ENCODE measurements around the gene SEC16A. TPM values are rescaled to one million over a fixed set of nuclear protein-coding genes. Genes with fewer than 3 reads are reported as not detected.
"Not testable (repeated sequence)": the region's sequence is repeated elsewhere in the genome, so short reads cannot be mapped to it uniquely, and the experiment has no call there.

The SEC16A gene
- total and polyA plus RNA-seq, 8 donors = 14.6 to 105 (median 45.4) TPM

- no peaks in the 10 kb centered on the region for H3K27me3 ChIP-seq
- H3K9me3 ChIP-seq = no peaks in the 10 kb centered on the region
- WGBS, 5 donors = 19 to 42% (median 22%) methylated on average over 4 of the region's 4 CpGs
- no peak for DNase-seq
- TF ChIP-seq POLR2A (IDR thresholded peaks at IDR 0.05) = no peak
- no peak for TF ChIP-seq EP300 (IDR thresholded peaks at IDR 0.05)
- TF ChIP-seq CTCF (IDR thresholded peaks at IDR 0.05) = no peak
- no peak for TF ChIP-seq POLR2AphosphoS5 (IDR thresholded peaks at IDR 0.05)
- H3K27ac ChIP-seq = peak overlapping the region in 3 of 5 donors; percentile 93 to 96 (median 93)
- H3K4me3 ChIP-seq = peak overlapping the region; percentile 90 to 100 (median 99)
- H3K36me3 ChIP-seq = peaks cover 47 to 60% (median 58%) of the 10 kb centered on the region in 4 donors
- H3K4me1 ChIP-seq = peaks cover 22 to 34% (median 30%) of the 10 kb centered on the region in 4 donors
- intact Hi-C loops (cut with DNase I; ENCODE audit: low total_unique reads) = no loop called here
Measured at GRCh38 chr9:136411378-136411777, 71.5 kb downstream of the SEC16A start.

GRCh38 chr9:136410500-136411287 lies 72.1 kb downstream of the SEC16A start, which contains the start of the genes ENTR1 and PMPCA:
TSS of gene ENTR1 (minus strand) at chr9:136410614. CDS start at chr9:136410397, 217 bp downstream.
TSS of gene PMPCA (plus strand) at chr9:136410658. CDS start at chr9:136410669, 11 bp downstream.
- Histone ChIP-seq H3K27ac (peak within 1 kb of the TSS; percentile 86 to 96 (median 93)), H3K27me3 (no peaks in the 10 kb centered on the region), H3K9me3 (no peaks in the 10 kb centered on the region), H3K4me3 (peak within 1 kb of the TSS; percentile 90 to 100 (median 99)), H3K4me1 (peaks cover 22 to 34% (median 30%) of the 10 kb centered on the region in 4 donors), H3K36me3 (peaks cover 46 to 60% (median 58%) of the 10 kb centered on the region in 4 donors)
- intact Hi-C loops (cut with DNase I; ENCODE audit: low total_unique reads) = no loop called here
- 0% methylated on average over 21 to 82 of the region's 83 CpGs for WGBS, 5 donors
- DNase-seq = peak; percentile 95 to 97
- TF ChIP-seq POLR2A (IDR thresholded peaks at IDR 0.05) (peak in 2 of 4 donors; percentile 46 to 64), EP300 (IDR thresholded peaks at IDR 0.05) (no peak), POLR2AphosphoS5 (IDR thresholded peaks at IDR 0.05) (peak; percentile 98 to 100 (median 99))

- intact Hi-C loops (cut with DNase I; ENCODE audit: low total_unique reads) = loop anchor here (10.0 kb wide), 1 partner anchor 75 kb away; no protein-coding TSS in a partner anchor
- Histone ChIP-seq H3K36me3 (peaks cover 47 to 60% (median 58%) of the 10 kb centered on the region in 4 donors), H3K4me3 (peak overlapping the region; percentile 90 to 100 (median 99)), H3K27me3 (no peaks in the 10 kb centered on the region), H3K4me1 (peaks cover 22 to 34% (median 30%) of the 10 kb centered on the region in 4 donors), H3K27ac (peak overlapping the region; percentile 43 to 96 (median 78)), H3K9me3 (no peaks in the 10 kb centered on the region)
- DNase-seq = peak; percentile 33 to 57
- TF ChIP-seq EP300 (IDR thresholded peaks at IDR 0.05) = no peak
- TF ChIP-seq CTCF (IDR thresholded peaks at IDR 0.05) = no peak
- no peak for TF ChIP-seq POLR2A (IDR thresholded peaks at IDR 0.05)
- no peak for TF ChIP-seq POLR2AphosphoS5 (IDR thresholded peaks at IDR 0.05)
- 9 to 38% (median 13%) methylated on average over 12 to 71 of the region's 71 CpGs for WGBS, 5 donors
Measured at GRCh38 chr9:136409557-136410455, 73.0 kb downstream of the SEC16A start.

GRCh38 chr9:136407911-136408310 lies 74.9 kb downstream of the SEC16A start:
- Histone ChIP-seq H3K27ac (no peak overlapping the region), H3K4me1 (peaks cover 22 to 34% (median 30%) of the 10 kb centered on the region in 4 donors), H3K36me3 (peaks cover 36 to 57% (median 54%) of the 10 kb centered on the region in 4 donors), H3K9me3 (no peaks in the 10 kb centered on the region), H3K4me3 (no peak overlapping the region), H3K27me3 (no peaks in the 10 kb centered on the region)
- no peak for TF ChIP-seq POLR2AphosphoS5 (IDR thresholded peaks at IDR 0.05)
- TF ChIP-seq POLR2A (IDR thresholded peaks at IDR 0.05) = no peak
- no peak for TF ChIP-seq CTCF (IDR thresholded peaks at IDR 0.05)
- no peak for TF ChIP-seq EP300 (IDR thresholded peaks at IDR 0.05)
- intact Hi-C loops (cut with DNase I; ENCODE audit: low total_unique reads) = loop anchor here (10.0 kb wide), 1 partner anchor 73 kb away; no protein-coding TSS in a partner anchor
- whole genome bisulfite sequencing, 5 donors = 84 to 95% (median 86%) methylated on average over 7 of the region's 7 CpGs
- no peak for DNase-seq

- WGBS, 5 donors = 91 to 95% (median 93%) methylated on average over 28 of the region's 28 CpGs
- intact Hi-C loops (cut with DNase I; ENCODE audit: low total_unique reads) = loop anchor here (10.0 kb wide), 1 partner anchor 72 kb away; no protein-coding TSS in a partner anchor
Measured at GRCh38 chr9:136407061-136407460, 75.8 kb downstream of the SEC16A start.

GRCh38 chr9:136405904-136406303 lies 76.9 kb downstream of the SEC16A start:
- not testable (repeated sequence) for H3K27me3 ChIP-seq
- 87 to 90% (median 89%) methylated on average over 10 of the region's 10 CpGs for WGBS, 5 donors

More at GRCh38 chr9:136407061-136407460, 75.8 kb downstream of the SEC16A start:
- DNase-seq, H3K27me3 ChIP-seq, H3K4me3 ChIP-seq, H3K27ac ChIP-seq, H3K9me3 ChIP-seq: not testable (repeated sequence)
- H3K4me1 ChIP-seq = peaks cover 22 to 30% (median 28%) of the 10 kb centered on the region in 4 donors
- peaks cover 32 to 57% (median 55%) of the 10 kb centered on the region in 4 donors for H3K36me3 ChIP-seq

More at GRCh38 chr9:136405904-136406303, 76.9 kb downstream of the SEC16A start:
- H3K27ac ChIP-seq, H3K4me3 ChIP-seq, DNase-seq, H3K9me3 ChIP-seq: not testable (repeated sequence)
- H3K36me3 ChIP-seq = peaks cover 32 to 63% (median 60%) of the 10 kb centered on the region in 4 donors
- peaks cover 12 to 19% (median 17%) of the 10 kb centered on the region in 4 donors for H3K4me1 ChIP-seq
- intact Hi-C loops (cut with DNase I; ENCODE audit: low total_unique reads) = loop anchor here (10.0 kb wide), 1 partner anchor 71 kb away; no protein-coding TSS in a partner anchor

All from stomach (tissue), 9 donors.